HG03558 (cell line): ENCODE results near the gene ELL.
"Not testable (repeated sequence)": the region's sequence is repeated elsewhere in the genome, so short reads cannot be mapped to it uniquely, and the experiment has no call there.

Source experiments
- ATAC-seq: cut with Tn5 transposase; IDR thresholded peaks from one replicate; pipeline ENCODE4 v1.9.1; 2021; ENCODE audit warnings: moderate number of reproducible peaks; ENCODE audit not compliant: unreplicated experiment; ENCODE audit errors: extremely low read depth

ELL gene

DNA sequence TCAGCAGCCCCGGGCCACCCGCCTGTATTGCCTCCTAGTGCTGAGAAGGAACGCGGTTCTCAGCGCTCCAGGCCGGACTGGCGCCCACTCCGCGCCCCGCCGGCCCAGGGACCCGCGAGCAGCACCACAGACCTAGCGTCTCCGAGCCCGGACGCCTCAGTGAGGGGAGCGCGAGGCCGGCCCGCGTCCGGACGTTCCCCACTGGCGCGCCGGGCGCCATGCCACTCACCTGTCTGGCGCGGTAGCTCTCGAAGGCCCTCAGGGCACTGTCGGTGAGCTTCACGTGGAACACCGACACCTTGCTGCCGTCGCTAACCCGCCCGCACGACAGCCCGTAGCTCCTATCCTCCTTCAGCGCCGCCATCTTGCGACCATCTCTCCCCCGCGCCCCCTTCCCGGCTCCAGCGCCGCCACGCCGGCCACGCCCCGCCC lies at the start of gene ELL:
Gene ELL (minus strand): TSS at position 379 of the 432 bp plus-strand sequence. CDS start 15 bp downstream, at position 364.
- ATAC-seq = no peak

GRCh38 chr19:18568367-18568766 lies 46.5 kb upstream of the ELL start:
- no peak for ATAC-seq

DNA sequence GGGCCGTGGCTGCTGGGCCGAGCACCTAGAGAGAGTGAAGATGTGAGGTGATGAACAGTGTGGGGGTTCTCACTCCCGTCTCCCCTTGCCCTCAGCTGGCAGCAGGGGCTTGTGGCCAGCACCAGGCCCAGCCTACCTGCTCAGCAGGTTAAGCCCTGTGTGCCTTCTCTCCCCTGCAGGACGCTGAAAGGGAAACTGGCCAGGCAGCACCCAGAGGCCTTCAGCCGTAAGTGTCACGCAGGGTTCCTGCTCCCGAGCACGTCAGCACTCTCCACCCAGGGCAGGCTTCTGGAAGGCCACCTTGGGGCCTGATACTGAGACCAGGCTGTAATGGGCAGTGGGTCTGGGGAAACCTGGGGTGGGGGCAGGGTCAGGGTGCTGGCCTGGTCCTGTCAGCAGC lies 45.1 kb upstream of the ELL start:
- no peak for ATAC-seq

- ATAC-seq = no peak
These were observed 40.2 kb upstream of the ELL start for GRCh38 chr19:18562086-18562485.

GRCh38 chr19:18559685-18560084 lies 37.8 kb upstream of the ELL start:
- no peak for ATAC-seq

DNA sequence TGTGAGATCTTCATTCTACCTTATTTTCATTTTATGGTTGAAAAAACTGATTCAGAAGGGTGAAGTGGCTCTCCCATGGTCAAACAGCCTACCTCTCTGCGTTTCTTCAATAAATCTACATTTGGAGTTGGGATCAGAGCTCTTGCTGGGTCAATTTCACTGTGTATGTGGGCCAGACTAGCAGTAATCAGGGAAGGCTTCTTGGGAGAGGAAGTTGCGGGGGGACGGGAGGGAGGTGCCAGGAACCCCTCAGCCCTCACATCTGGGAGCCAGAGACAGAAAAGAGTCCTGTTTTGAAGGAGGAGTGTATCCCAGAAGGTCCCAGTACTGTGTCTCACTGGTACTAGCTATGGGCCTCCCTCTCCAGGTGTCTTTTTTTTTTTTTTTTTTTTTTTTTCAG lies 36.7 kb upstream of the ELL start:
- ATAC-seq = no peak

DNA sequence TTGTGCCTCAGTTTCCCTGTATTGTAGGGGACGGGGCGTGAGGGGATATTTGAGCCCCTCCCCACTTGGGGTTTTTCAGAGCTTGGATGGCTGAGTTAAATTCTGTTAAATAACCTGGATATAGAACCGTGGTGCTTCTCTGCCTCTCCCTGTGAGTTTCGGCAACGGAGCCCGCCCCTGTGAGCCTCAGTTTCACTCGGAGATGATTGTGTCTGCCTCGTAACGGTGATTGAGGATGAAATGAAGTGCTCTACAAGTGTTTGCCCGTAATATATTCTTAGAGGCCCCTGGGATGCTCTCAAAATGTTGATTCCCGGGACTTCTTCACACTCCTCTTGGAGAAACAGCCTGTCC lies 36.3 kb upstream of the ELL start:
- no peak for ATAC-seq

DNA sequence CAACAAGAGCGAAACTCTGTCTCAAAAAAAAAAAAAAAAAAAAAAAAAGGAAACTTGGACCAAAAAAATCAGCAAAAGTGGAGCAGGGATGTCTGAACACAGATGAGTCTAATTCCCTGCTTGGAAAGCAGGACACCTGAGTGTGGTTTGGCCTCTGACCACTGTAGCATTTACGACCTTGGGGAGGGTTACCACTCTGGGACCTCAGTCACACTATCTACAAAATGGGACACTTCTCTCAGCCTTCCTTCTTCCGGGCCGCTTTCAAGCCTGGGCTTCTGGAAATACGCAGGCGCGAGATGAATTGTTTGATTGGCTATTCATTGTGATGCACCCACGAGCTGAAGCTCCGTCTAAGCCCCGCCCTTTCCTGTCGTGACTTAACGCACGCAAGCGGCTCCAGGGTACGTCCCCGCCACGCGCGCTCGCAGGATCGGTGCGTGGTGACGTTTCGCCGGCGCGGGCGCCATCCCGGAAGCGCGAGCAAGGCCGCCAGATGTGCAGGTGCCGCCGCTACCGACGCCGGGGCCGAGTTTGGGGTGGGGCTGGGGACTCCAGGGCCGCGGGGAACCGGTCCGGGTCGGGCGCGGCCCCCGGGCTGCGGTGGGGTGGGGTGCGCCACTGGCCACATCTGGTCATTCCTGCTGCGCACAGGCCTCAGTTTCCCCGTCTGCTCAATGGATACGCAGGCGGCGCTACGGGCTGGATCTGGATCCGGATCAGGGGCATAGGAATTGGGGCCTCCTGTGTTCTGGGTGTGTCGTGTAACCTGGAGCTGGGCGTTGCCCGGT lies 35.7 kb upstream of the ELL start, which contains the start of gene KXD1:
Gene KXD1 (plus strand): TSS at position 460 of the 791 bp plus-strand sequence. CDS start 4,187 bp downstream, outside the sequence.
- ATAC-seq = peak; percentile 82

GRCh38 chr19:18551631-18552030 lies 29.8 kb upstream of the ELL start:
- no peak for ATAC-seq

DNA sequence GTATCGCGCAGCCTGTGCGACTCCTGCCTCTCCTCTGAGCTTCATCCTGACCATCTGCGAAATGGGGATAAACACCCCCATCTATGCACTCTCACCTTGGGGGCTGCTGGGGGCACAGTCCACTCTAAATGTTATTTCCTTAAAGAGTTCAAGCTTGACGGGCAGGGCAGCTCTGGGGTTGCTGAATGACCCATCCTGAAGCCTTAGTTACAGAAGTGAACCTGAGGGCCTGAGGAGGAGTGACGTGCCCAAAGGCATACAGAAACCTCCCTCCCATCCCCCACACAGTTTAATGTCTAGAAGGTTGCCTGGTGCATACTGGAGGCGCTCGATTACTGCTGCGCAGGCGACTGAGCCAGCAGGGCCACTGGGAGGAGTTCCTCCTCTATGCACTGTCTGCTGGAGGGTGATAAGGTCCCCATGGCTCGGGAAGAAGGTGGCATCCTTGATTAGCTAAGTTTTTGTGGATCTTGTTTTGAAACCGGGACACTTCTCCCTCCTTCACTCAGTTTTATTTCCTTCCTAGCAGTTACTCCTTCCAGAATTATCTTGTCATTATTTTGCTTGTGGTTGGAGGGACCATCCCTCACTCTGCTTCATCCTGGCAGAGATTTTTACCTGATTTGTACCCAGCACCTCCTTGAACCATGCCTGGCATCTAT lies 22.1 kb upstream of the ELL start:
- no peak for ATAC-seq

DNA sequence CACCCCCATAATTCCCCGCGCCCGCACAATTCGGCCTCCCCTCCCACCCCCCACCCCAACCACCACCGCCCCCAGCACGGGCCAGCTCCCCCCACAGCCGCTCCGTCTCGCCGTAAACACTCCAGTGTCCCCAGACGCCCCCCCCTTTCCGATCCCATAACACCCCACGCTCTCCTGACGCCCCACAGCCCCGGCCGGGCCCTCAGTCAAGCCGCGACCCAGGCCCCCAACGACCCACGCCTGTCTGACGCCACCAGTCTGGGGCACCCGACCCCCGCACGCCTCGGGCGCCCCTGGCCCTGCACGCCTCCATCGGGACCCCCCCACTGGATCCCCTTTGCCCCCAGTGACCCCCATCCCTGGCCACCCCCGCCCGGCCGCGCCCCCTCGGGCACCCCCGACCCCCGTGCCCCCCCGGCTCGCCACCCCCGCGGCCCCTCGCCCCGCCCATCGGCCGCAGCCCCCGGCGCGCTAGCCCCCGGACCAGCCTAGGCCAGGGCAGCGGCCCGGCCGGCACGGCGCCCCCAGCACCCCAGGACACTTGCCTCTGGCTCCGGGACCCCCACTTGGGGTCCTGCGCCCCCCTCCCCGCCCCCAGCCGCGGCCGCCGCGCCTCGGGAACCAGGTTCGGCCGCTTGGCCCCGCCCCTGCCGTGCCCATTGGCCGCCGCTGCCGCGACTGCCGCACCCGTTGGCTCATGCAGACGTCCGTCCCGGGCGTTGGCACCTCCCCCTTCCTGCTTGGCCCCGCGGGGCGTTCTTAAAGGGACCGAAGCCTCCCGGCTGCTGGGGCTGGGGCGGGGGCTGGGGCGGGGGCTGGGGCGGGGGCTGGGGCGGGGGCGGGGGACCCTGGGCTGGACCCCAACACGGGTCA lies 21.3 kb upstream of the ELL start, which contains the start of gene FKBP8:
Gene FKBP8 (minus strand): TSS at position 633 of the 873 bp plus-strand sequence. CDS start 1,603 bp downstream, outside the sequence.
- ATAC-seq = no peak

- no peak for ATAC-seq
These were observed 20.4 kb upstream of the ELL start for GRCh38 chr19:18541992-18542940.

DNA sequence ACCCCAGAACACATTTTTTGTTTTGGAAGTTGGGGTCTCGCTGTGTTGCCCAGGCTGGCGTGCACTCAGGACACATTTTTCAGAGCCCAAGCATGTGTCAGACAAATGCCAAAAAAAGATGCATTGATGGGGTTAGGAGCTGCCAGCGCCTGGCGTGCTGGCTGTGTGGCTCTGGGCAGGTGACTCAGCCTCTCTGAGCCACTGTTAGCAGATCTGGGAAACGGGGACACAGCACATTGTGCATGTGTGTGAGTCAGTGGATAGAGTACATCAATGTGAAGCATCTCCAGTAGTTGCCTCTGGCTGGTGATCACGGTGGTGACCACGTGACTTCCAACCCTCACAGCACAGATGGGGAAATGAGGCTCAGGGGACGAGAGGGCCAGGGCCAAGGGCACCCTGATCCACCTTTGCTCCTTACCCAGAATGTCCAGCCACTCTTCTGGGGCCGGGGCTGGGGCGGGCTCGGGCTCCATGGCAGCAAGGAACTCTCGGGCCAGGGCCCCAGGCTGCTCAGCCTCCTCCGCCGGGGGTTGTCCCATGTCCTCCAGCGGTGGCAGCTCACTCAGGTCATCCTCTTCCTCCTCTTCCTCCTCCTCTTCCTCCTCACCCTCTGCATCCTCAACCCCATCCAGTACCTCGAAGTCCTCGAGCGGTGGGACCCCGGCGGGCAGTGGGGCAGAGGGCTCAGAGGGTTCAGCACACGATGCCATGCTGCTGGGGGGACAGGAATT lies 19.6 kb upstream of the ELL start:
- ATAC-seq = no peak

- ATAC-seq = not testable (repeated sequence)
These were observed 18.3 kb upstream of the ELL start for GRCh38 chr19:18540200-18540599.

DNA sequence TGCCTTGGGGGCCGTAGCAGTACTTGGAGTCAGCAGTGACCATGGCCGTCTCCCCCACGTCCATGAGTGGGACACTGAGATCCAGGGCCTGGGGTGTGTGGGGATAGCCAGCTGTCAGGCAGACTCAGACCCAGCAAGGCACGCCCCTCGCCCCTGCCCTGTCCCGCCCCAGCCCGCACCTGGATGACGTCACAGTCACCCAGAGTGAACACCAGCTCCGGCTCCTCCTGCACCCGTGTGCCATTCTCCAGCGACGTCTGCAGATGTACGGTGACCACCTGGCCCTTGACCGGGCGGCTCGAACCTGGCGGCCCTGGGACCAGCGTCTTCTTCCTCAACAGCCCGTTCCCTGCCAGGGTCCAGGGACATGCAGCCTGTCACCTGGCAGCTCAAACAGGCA lies 17.5 kb upstream of the ELL start:
- ATAC-seq = no peak

DNA sequence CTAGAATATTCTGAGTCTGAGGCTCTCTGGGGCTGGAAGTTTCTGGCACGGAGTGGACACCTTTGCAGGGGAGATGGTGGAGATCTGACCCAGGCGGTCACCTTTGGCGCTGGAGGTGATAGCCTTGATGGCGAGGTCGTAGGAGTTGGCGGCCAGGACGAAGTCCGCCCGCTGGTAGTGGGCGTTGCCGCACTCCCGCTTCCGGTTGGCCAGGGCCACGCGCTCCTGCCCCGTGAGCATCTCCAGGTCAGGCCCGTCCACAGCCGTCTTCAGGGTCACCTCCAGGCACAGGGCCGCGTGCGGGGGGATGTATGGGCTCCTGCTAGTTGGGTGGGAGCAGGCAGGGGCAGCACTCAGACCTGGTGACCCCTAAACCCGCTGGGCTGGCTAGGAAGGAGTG lies 16.2 kb upstream of the ELL start:
- ATAC-seq = no peak

- no peak for ATAC-seq
These were observed 15.6 kb upstream of the ELL start for GRCh38 chr19:18537431-18537830.

GRCh38 chr19:18536475-18536874 lies 14.6 kb upstream of the ELL start:
- no peak for ATAC-seq

GRCh38 chr19:18533058-18533457 lies 11.2 kb upstream of the ELL start:
- ATAC-seq = no peak
